Measurements from ENCODE around the gene FEM1C. TPM values are rescaled to one million over a fixed set of nuclear protein-coding genes. Genes with fewer than 3 reads are reported as not detected.
A peak's percentile ranks its signal among the peaks of the same experiment; 100 is the strongest.

FEM1C gene
- total and polyA plus RNA-seq, 10 of the 15 experiments (the other 5 are each of a cell fraction or from before 2014, with no cell fraction given) = 1.9 to 15.6 (median 8.0) TPM

- ChIA-PET SMC1A (ENCODE audit: uncharacterized antibody, unreplicated experiment) (interaction anchor here (0.9 to 5.6 kb wide), 8 partner anchors 11 to 284 kb away, joined by 4 to 48 read pairs (median 5); partner anchors contain the start of genes FEM1C and TICAM2), CTCF (interaction anchor here (1.2 to 6.0 kb wide), 6 partner anchors 11 to 280 kb away, joined by 4 to 85 read pairs (median 14); no protein-coding TSS in a partner anchor), POLR2A (interaction anchor here (1.2 kb wide), 1 partner anchor 11 kb away, joined by 4 read pairs; no protein-coding TSS in a partner anchor), RAD21 (ENCODE audit: unreplicated experiment) (interaction anchor here (0.9 to 5.7 kb wide), 6 partner anchors 10 to 281 kb away, joined by 3 to 41 read pairs (median 8); partner anchors contain the start of gene TICAM2)
- no peak overlapping the region for H2AFZ ChIP-seq (ENCODE audit: control insufficient read depth, low read depth, low read length)
- no peaks in the 10 kb centered on the region for H4K20me1 ChIP-seq (ENCODE audit: control insufficient read depth, insufficient read depth)
- no TSS peak for BruUV-seq (replicated peaks)
- H3K27ac ChIP-seq (ENCODE audit: control insufficient read depth, insufficient read depth) = no peak overlapping the region
- no peak for TF ChIP-seq BRCA1 (IDR thresholded peaks at IDR 0.05; ENCODE audit: low read depth, low read length)
- no peak for TF ChIP-seq MTA3 (IDR thresholded peaks at IDR 0.05; ENCODE audit: borderline replicate concordance, low read length)
- TF ChIP-seq EED (IDR thresholded peaks at IDR 0.05; ENCODE audit: low read depth) = no peak
- no peak for TF ChIP-seq SMAD5 (IDR thresholded peaks at IDR 0.05; ENCODE audit: low read depth)
- no peak overlapping the region for H3K9ac ChIP-seq (ENCODE audit: control insufficient read depth, insufficient read depth, low read length)
- H3K36me3 ChIP-seq (ENCODE audit: control insufficient read depth in 2 of 2, insufficient read depth in 2 of 2, low read length in 1 of 2) = peaks cover 0 to 3% of the 10 kb centered on the region in 2 experiments; a peak in 1 of 4 replicates
- no peak overlapping the region for H3K4me3 ChIP-seq
- intact Hi-C loops (cut with micrococcal nuclease; ENCODE audit: unreplicated experiment) (loop anchor here (5.0 kb wide), 2 partner anchors 197 to 212 kb away; no protein-coding TSS in a partner anchor), in situ Hi-C loops (cut with MboI) (loop anchor here (25.0 kb wide), 1 partner anchor 1152 kb away; no protein-coding TSS in a partner anchor)
- no peak for DNase-seq (ENCODE audit: low read depth, low spot score)
- H3K79me2 ChIP-seq (ENCODE audit: control insufficient read depth, insufficient read depth, low read length) = peaks cover 2% of the 10 kb centered on the region; the same call in 1 of the 2 replicates
- no peaks in the 10 kb centered on the region for H3K27me3 ChIP-seq (replicated peaks in 1 of 2; ENCODE audit: control insufficient read depth in 2 of 2, insufficient read depth in 2 of 2, low read length in 1 of 2)
- ATAC-seq = no peak; the same call in 2 of the 3 replicates
- H3K9me3 ChIP-seq (replicated peaks; ENCODE audit: control insufficient read depth, insufficient read depth, low read length) = no peaks in the 10 kb centered on the region; the same call in 2 of the 3 replicates
- WGBS (ENCODE audit: insufficient coverage, insufficient replicate concordance, low lambda C conversion rate, missing lambda C conversion rate) = 96% methylated on average over 3 of the region's 3 CpGs
- H3K4me1 ChIP-seq (ENCODE audit: control insufficient read depth, insufficient read depth, low read length) = peaks cover 7% of the 10 kb centered on the region; the same call in 1 of the 2 replicates
- no peak overlapping the region for H3K4me2 ChIP-seq (ENCODE audit: control insufficient read depth, insufficient read depth)
- FAIRE-seq = no peak
Observed at GRCh38 chr5:115589043-115589442, 44.5 kb upstream of the FEM1C start.

GRCh38 chr5:115588640-115589039, 44.1 kb upstream of the FEM1C start:
- RAD21 ChIA-PET (ENCODE audit: unreplicated experiment) = interaction anchor here (1.2 to 5.7 kb wide), 7 partner anchors 9 to 280 kb away, joined by 3 to 41 read pairs (median 6); partner anchors contain the start of gene TICAM2
- 4% methylated on average over 4 of the region's 4 CpGs for WGBS (ENCODE audit: insufficient coverage, insufficient replicate concordance, low lambda C conversion rate, missing lambda C conversion rate)
- no peak for FAIRE-seq
- POLR2A ChIA-PET = interaction anchor here (1.2 to 1.8 kb wide), 2 partner anchors 11 to 35 kb away, joined by 4 to 5 read pairs; no protein-coding TSS in a partner anchor
- intact Hi-C loops (cut with micrococcal nuclease; ENCODE audit: unreplicated experiment) = loop anchor here (5.0 kb wide), 2 partner anchors 196 to 211 kb away; no protein-coding TSS in a partner anchor
- Histone ChIP-seq H3K4me3 (no peak overlapping the region), H3K4me2 (ENCODE audit: control insufficient read depth, insufficient read depth) (no peak overlapping the region), H2AFZ (ENCODE audit: control insufficient read depth, low read depth, low read length) (no peak overlapping the region), H3K36me3 (ENCODE audit: control insufficient read depth in 2 of 2, insufficient read depth in 2 of 2, low read length in 1 of 2) (peaks cover 0 to 3% of the 10 kb centered on the region in 2 experiments; a peak in 1 of 4 replicates), H4K20me1 (ENCODE audit: control insufficient read depth, insufficient read depth) (no peaks in the 10 kb centered on the region), H3K79me2 (ENCODE audit: control insufficient read depth, insufficient read depth, low read length) (peaks cover 2% of the 10 kb centered on the region), H3K4me1 (ENCODE audit: control insufficient read depth, insufficient read depth, low read length) (peaks cover 8% of the 10 kb centered on the region; the same call in 1 of the 2 replicates), H3K27ac (ENCODE audit: control insufficient read depth, insufficient read depth) (no peak overlapping the region), H3K9ac (ENCODE audit: control insufficient read depth, insufficient read depth, low read length) (no peak overlapping the region), H3K27me3 (replicated peaks in 1 of 2; ENCODE audit: control insufficient read depth in 2 of 2, insufficient read depth in 2 of 2, low read length in 1 of 2) (no peaks in the 10 kb centered on the region), H3K9me3 (replicated peaks; ENCODE audit: control insufficient read depth, insufficient read depth, low read length) (no peaks in the 10 kb centered on the region; the same call in 2 of the 3 replicates)
- no TSS peak for BruUV-seq (replicated peaks)
- CTCF ChIA-PET = interaction anchor here (0.9 to 6.0 kb wide), 8 partner anchors 10 to 326 kb away, joined by 3 to 85 read pairs (median 8); partner anchors contain the start of gene PGGT1B
- in situ Hi-C loops (cut with MboI) = loop anchor here (25.0 kb wide), 1 partner anchor 1151 kb away; no protein-coding TSS in a partner anchor
- DNase-seq (ENCODE audit: low read depth, low spot score) = no peak
- peak; percentile 58 for ATAC-seq
- SMC1A ChIA-PET (ENCODE audit: uncharacterized antibody, unreplicated experiment) = interaction anchor here (0.9 to 5.6 kb wide), 11 partner anchors 12 to 283 kb away, joined by 3 to 48 read pairs (median 4); partner anchors contain the start of genes FEM1C and TICAM2
- TF ChIP-seq CBFB (IDR thresholded peaks at IDR 0.05; ENCODE audit: low read depth) (no peak), ZNF687 (IDR thresholded peaks at IDR 0.05) (no peak), POLR2A (IDR thresholded peaks at IDR 0.05; ENCODE audit: low read depth, low read length) (no peak), TCF12 (IDR thresholded peaks at IDR 0.05; ENCODE audit: low read depth, low read length) (no peak), ZBTB33 (IDR thresholded peaks at IDR 0.05) (no peak), DPF2 (IDR thresholded peaks at IDR 0.05) (no peak), KDM1A (IDR thresholded peaks at IDR 0.05; ENCODE audit: borderline replicate concordance) (no peak)

Measured in GM12878 (cell line).